Neural progenitor cell (in vitro differentiated cells): ENCODE measurements around the gene MAP3K1.

Experiments used
- CTCF ChIP-seq: fragments of 200-600 bp; sonication (generic); IDR thresholded peaks from 2 replicates; pipeline ENCODE4 v1.5.1; 2017; ENCODE audit warnings: antibody characterized with exemption, mild to moderate bottlenecking
- EZH2 ChIP-seq: fragments of 200-600 bp; sonication (generic); IDR thresholded peaks from 2 replicates; pipeline ENCODE4 v1.6.1; 2017; ENCODE audit warnings: antibody characterized with exemption, mild to moderate bottlenecking, moderate library complexity
- EZH2phosphoT487 ChIP-seq: fragments of 200-600 bp; sonication (generic); IDR thresholded peaks from 2 replicates; pipeline ENCODE4 v1.6.1; 2017; ENCODE audit warnings: antibody characterized with exemption

- TF ChIP-seq CTCF (no peak), EZH2phosphoT487 (no peak), EZH2 (no peak)
These were observed 23.7 kb downstream of the MAP3K1 start for GRCh38 chr5:56839062-56839461.
